Adrenal gland (tissue), 12 donors: ENCODE data around the gene HECTD1. TPM values are rescaled to one million over a fixed set of nuclear protein-coding genes. Genes with fewer than 3 reads are reported as not detected.

Experiments used
- DNase-seq, 7 donors: peaks; one replicate each; pipeline ENCODE4 v3.0.0-alpha.2; 2019 to 2020
- H3K27ac ChIP-seq, 5 donors: fragments of 200-600 bp; sonication (generic) in 4 of 5; 1 replicate in 3 of 5; 2 replicates in 2 of 5; pipeline versions ENCODE4 v1.5.1 to v1.8.0; 2016 to 2020; ENCODE audit warnings: mild to moderate bottlenecking in 1 of 5
- H3K27me3 ChIP-seq: fragments of 200-600 bp; 2 replicates; pipeline ENCODE4 v1.8.0; 2021
- H3K36me3 ChIP-seq, 2 donors: fragments of 200-600 bp; replicated peaks in 1 of 2; 1 replicate in 1 of 2; 2 replicates in 1 of 2; pipeline versions ENCODE4 v1.5.1 to v1.8.0; 2018 to 2022
- H3K4me1 ChIP-seq, 2 donors: fragments of 200-600 bp; replicated peaks in 1 of 2; 1 replicate in 1 of 2; 2 replicates in 1 of 2; pipeline versions ENCODE4 v1.5.1 to v1.8.0; 2018 to 2021
- H3K4me3 ChIP-seq, 4 donors: fragments of 200-600 bp; sonication (generic) in 3 of 4; one replicate each; pipeline ENCODE4 v1.5.1; 2016 to 2018
- H3K9me3 ChIP-seq, 3 donors: fragments of 200-600 bp; sonication (generic) in 1 of 3; replicated peaks in 1 of 3; 1 replicate in 2 of 3; 2 replicates in 1 of 3; pipeline versions ENCODE4 v1.5.1 to v1.8.0; 2016 to 2021
- CTCF ChIP-seq, 6 experiments: fragments of 450-650 bp in 4 of 6; fragments of 200-600 bp in 2 of 6; sonication (generic) in 1 of 6; IDR thresholded peaks; 1 replicate in 5 of 6; 2 replicates in 1 of 6; pipeline versions ENCODE4 v1.5.1 to v1.8.0; 2016 to 2021; ENCODE audit warnings: antibody characterized with exemption in 6 of 6, mild to moderate bottlenecking in 2 of 6, moderate library complexity in 1 of 6
- POLR2A ChIP-seq, 2 donors: fragments of 450-650 bp; IDR thresholded peaks; one replicate each; pipeline ENCODE4 v1.6.1; 2017; ENCODE audit warnings: antibody characterized with exemption in 2 of 2, mild to moderate bottlenecking in 2 of 2, moderate library complexity in 1 of 2
- WGBS, 4 donors: extraction: QIAGEN DNeasy Blood & Tissue Kit in 2 of 4; methylation state at CpG; one replicate each; pipeline versions ENCODE4 v1.1.5 to v1.1.7; 2013 to 2017; 5-methylcytosine and 5-hydroxymethylcytosine counted together
- intact Hi-C, 2 donors: fragments of 100-400 bp; cut with DNase I; formaldehyde crosslinking; loops; one replicate each; pipeline versions ENCODE4 v1.14.1 to v1.15.0; 2022 to 2023
- polyA plus RNA-seq, 3 donors: library from polyadenylated mRNA; stranded (reverse); fragments of 200-250 nt in 2 of 3; fragments of 350-450 nt in 1 of 3; fragmentation: Illumina TruSeq in 1 of 3; extraction: RNeasy Lipid Tissue Mini Kit (QIAGEN cat#74804) in 1 of 3; gene quantifications; one replicate each; pipeline ENCODE4 v1.2.3, GENCODE V29; 2013 to 2014
- total RNA-seq, 9 donors: library from RNA; depleted of rRNA in 4 of 9; stranded (reverse); fragments of >200 nt in 4 of 9; fragments of 120-200 nt in 1 of 9; fragmentation: NEBNext Ultra II Directional in 1 of 9; extraction: Animal tissue kit (Norgen Biotek cat#: 25700) in 1 of 9; gene quantifications; one replicate each; pipeline versions ENCODE4 v1.1.0 to v1.2.4, GENCODE V29; 2013 to 2023
- donor health status: healthy with polysubstance abuse.
- donor health status: Bipolar disorder and iron deficiency.
- donor health status: DM: yes; HTN: yes; CAD: no.
- donor health status: DM: no; HTN: no; CAD: no.
- donor health status: DM: no; HTN: no; CAD: no.
- donor health status: DM: yes; HTN: yes; CAD: no.

HECTD1 gene
- total and polyA plus RNA-seq, 12 donors: 77.1 to 309 (median 185) TPM

GRCh38 chr14:31126680-31127079, 80.9 kb downstream of the HECTD1 start:
- intact Hi-C loops: no loop called here
- H3K36me3 ChIP-seq: peaks cover 0 to 91% of the 10 kb centered on the region in 2 donors
- H3K27me3 ChIP-seq: no peaks in the 10 kb centered on the region
- H3K4me1 ChIP-seq: peaks cover 0 to 4% of the 10 kb centered on the region in 2 donors
- WGBS, 4 donors: 95 to 98% (median 96%) methylated on average over 7 of the region's 7 CpGs
- no peak overlapping the region for H3K27ac ChIP-seq
- TF ChIP-seq CTCF (IDR thresholded peaks at IDR 0.05): no peak
- TF ChIP-seq POLR2A (IDR thresholded peaks at IDR 0.05): no peak
- no peak for DNase-seq
- H3K4me3 ChIP-seq: no peak overlapping the region
- no peaks in the 10 kb centered on the region for H3K9me3 ChIP-seq

- intact Hi-C loops: no loop called here
- WGBS, 4 donors: 88 to 96% (median 94%) methylated on average over 6 of the region's 6 CpGs
- Histone ChIP-seq H3K36me3 (peaks cover 0 to 92% of the 10 kb centered on the region in 2 donors), H3K27me3 (no peaks in the 10 kb centered on the region), H3K27ac (no peak overlapping the region), H3K4me3 (no peak overlapping the region), H3K4me1 (no peaks in the 10 kb centered on the region), H3K9me3 (no peaks in the 10 kb centered on the region)
- DNase-seq: no peak
- no peak for TF ChIP-seq CTCF (IDR thresholded peaks at IDR 0.05)
- TF ChIP-seq POLR2A (IDR thresholded peaks at IDR 0.05): no peak
Observed at GRCh38 chr14:31125231-31125630, 82.4 kb downstream of the HECTD1 start.

- intact Hi-C loops: no loop called here
- no peaks in the 10 kb centered on the region for H3K27me3 ChIP-seq
- peaks cover 0 to 93% of the 10 kb centered on the region in 2 donors for H3K36me3 ChIP-seq
- no peak overlapping the region for H3K27ac ChIP-seq
- H3K4me3 ChIP-seq: no peak overlapping the region
- no peak for DNase-seq
- no peaks in the 10 kb centered on the region for H3K9me3 ChIP-seq
- H3K4me1 ChIP-seq: no peaks in the 10 kb centered on the region
- WGBS, 4 donors: 93 to 97% (median 95%) methylated on average over 3 of the region's 3 CpGs
- TF ChIP-seq CTCF (IDR thresholded peaks at IDR 0.05) (no peak), POLR2A (IDR thresholded peaks at IDR 0.05) (no peak)
Observed at GRCh38 chr14:31124197-31124596, 83.4 kb downstream of the HECTD1 start.

GRCh38 chr14:31122921-31123320, 84.7 kb downstream of the HECTD1 start:
- intact Hi-C loops: no loop called here
- TF ChIP-seq POLR2A (IDR thresholded peaks at IDR 0.05) (no peak), CTCF (IDR thresholded peaks at IDR 0.05) (no peak)
- Histone ChIP-seq H3K27ac (no peak overlapping the region), H3K27me3 (no peaks in the 10 kb centered on the region), H3K4me1 (no peaks in the 10 kb centered on the region), H3K9me3 (no peaks in the 10 kb centered on the region), H3K36me3 (peaks cover 0 to 93% of the 10 kb centered on the region in 2 donors), H3K4me3 (no peak overlapping the region)
- 90 to 97% (median 91%) methylated on average over 4 of the region's 4 CpGs for WGBS, 4 donors
- no peak for DNase-seq
